Progenitor cell of endocrine pancreas (in vitro differentiated cells): ENCODE measurements around the gene CNGA4. TPM values are rescaled to one million over a fixed set of nuclear protein-coding genes. Genes with fewer than 3 reads are reported as not detected.

ENCODE experiments used
- DNase-seq: peaks from one replicate; pipeline ENCODE4 v3.0.0; 2021; ENCODE audit warnings: low spot score; ENCODE audit not compliant: unreplicated experiment
- H3K27ac Mint-ChIP-seq: 2 replicates; pipeline ENCODE4 v1.8.0; 2021; ENCODE audit warnings: mild to moderate bottlenecking, moderate library complexity, mixed read lengths
- H3K27me3 Mint-ChIP-seq: 2 replicates; pipeline ENCODE4 v1.8.0; 2021; ENCODE audit warnings: mixed read lengths
- H3K36me3 Mint-ChIP-seq: 2 replicates; pipeline ENCODE4 v1.8.0; 2022; ENCODE audit warnings: mixed read lengths; ENCODE audit not compliant: insufficient read depth
- H3K4me1 Mint-ChIP-seq: 2 replicates; pipeline ENCODE4 v1.8.0; 2021; ENCODE audit warnings: low read depth, mixed read lengths
- H3K4me3 Mint-ChIP-seq: 2 replicates; pipeline ENCODE4 v1.8.0; 2021; ENCODE audit warnings: low read depth, mild to moderate bottlenecking, moderate library complexity, mixed read lengths
- H3K9me3 Mint-ChIP-seq: 2 replicates; pipeline ENCODE4 v1.8.0; 2021; ENCODE audit warnings: low read depth, mixed read lengths
- total RNA-seq: library from RNA; stranded (reverse); gene quantifications from 2 replicates; pipeline ENCODE4 v1.2.1, GENCODE V29; 2021
- TF ChIP-seq, protein P1 (sequence below): fragments of 200-600 bp; sonication (generic); IDR thresholded peaks from one replicate; pipeline ENCODE4 v1.5.0; 2021; ENCODE audit warnings: antibody characterized with exemption, mild to moderate bottlenecking; ENCODE audit not compliant: unreplicated experiment

The CNGA4 gene
- total RNA-seq, 1 donor from 2014 or later, result 2.1 TPM

DNA sequence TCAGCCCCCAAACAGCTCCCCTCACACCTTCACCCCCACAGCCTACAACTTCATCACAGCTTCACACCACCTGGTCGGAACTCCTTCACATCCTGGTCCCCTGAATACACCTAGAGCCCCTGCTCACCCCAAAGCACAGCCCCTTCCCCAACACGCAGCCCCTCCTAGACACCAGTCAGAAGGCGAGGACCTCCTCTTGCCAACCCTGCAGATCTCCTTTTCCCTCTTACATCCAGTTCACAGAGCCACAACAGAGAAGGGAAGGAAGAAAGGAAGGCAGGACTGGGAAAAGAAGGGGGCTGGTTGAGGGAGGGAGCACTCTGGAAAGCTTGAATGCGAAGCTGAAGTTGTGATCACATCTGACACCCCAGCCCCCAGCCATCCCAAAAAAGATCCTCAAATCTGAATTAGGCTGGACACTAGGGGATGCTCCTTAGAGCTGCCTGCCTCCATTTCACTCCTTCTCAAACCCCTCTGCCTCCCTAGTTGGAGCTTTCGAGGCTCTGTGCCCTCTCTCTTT, 21.4 kb downstream of the CNGA4 start:
- TF ChIP-seq, protein P1, sequence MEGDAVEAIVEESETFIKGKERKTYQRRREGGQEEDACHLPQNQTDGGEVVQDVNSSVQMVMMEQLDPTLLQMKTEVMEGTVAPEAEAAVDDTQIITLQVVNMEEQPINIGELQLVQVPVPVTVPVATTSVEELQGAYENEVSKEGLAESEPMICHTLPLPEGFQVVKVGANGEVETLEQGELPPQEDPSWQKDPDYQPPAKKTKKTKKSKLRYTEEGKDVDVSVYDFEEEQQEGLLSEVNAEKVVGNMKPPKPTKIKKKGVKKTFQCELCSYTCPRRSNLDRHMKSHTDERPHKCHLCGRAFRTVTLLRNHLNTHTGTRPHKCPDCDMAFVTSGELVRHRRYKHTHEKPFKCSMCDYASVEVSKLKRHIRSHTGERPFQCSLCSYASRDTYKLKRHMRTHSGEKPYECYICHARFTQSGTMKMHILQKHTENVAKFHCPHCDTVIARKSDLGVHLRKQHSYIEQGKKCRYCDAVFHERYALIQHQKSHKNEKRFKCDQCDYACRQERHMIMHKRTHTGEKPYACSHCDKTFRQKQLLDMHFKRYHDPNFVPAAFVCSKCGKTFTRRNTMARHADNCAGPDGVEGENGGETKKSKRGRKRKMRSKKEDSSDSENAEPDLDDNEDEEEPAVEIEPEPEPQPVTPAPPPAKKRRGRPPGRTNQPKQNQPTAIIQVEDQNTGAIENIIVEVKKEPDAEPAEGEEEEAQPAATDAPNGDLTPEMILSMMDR, result no peak
- Mint-ChIP-seq H3K4me1 (no peaks in the 10 kb centered on the region), H3K9me3 (no peaks in the 10 kb centered on the region), H3K36me3 (no peaks in the 10 kb centered on the region), H3K27me3 (peaks cover 6% of the 10 kb centered on the region), H3K4me3 (no peak overlapping the region), H3K27ac (no peak overlapping the region)
- DNase-seq, result no peak

DNA sequence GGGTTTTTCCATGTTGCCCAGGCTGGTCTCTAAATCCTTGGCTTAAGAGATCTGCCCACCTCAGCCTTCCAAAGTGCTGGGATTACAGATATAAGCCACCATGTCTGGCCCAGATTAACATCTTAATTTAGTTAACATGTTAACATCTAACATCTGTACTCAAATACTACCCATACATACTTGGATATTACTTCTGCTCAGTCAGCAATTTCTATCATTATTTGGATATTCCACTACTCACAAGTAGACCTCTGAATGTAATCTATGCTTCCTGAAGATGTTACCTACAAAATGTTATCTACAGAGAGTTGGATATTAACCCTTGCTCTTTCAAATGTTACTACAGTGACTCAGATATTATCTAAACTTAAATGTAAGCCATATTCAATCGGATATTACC, 24.8 kb downstream of the CNGA4 start:
- Mint-ChIP-seq H3K27me3 (no peaks in the 10 kb centered on the region), H3K27ac (no peak overlapping the region), H3K9me3 (no peaks in the 10 kb centered on the region), H3K36me3 (no peaks in the 10 kb centered on the region), H3K4me1 (no peaks in the 10 kb centered on the region), H3K4me3 (no peak overlapping the region)
- TF ChIP-seq, protein P1, result no peak
- no peak for DNase-seq

DNA sequence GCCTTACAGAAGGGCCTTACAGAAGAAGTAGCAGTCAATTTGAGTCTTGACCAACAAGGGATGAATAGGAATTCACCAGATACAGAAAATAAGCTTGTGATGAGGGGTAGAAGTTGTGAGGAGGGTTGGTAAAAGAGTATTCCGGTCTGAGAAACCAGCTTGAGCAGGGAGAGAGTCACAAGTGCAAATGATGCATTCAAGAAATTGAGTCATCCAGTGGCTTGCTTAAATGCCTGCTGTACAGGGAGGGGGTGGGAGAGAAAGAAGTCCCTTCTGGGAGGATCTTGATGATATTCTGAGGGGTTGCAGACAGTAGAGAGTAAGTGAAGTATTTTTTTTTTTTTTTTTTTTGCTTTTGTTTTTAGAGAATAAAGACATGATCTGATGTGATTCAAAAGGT, 29.9 kb downstream of the CNGA4 start:
- no peaks in the 10 kb centered on the region for H3K4me1 Mint-ChIP-seq
- no peak for DNase-seq
- H3K9me3 Mint-ChIP-seq, result no peaks in the 10 kb centered on the region
- H3K36me3 Mint-ChIP-seq, result peaks cover 5% of the 10 kb centered on the region
- TF ChIP-seq, protein P1, result no peak
- H3K27ac Mint-ChIP-seq, result no peak overlapping the region
- no peaks in the 10 kb centered on the region for H3K27me3 Mint-ChIP-seq
- no peak overlapping the region for H3K4me3 Mint-ChIP-seq

DNA sequence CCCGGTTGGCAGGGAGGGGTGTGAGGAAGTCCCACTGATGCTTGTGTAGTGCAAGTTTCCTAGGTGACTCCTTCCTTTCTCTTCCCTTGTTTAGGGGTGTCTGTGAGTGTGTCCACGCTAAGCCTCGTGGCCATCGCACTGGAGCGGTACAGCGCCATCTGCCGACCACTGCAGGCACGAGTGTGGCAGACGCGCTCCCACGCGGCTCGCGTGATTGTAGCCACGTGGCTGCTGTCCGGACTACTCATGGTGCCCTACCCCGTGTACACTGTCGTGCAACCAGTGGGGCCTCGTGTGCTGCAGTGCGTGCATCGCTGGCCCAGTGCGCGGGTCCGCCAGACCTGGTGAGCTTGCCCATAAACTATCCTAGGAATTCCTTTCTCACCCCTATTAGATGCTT, 31.1 kb downstream of the CNGA4 start:
- H3K27me3 Mint-ChIP-seq, result no peaks in the 10 kb centered on the region
- TF ChIP-seq, protein P1, result no peak
- no peak overlapping the region for H3K27ac Mint-ChIP-seq
- no peaks in the 10 kb centered on the region for H3K4me1 Mint-ChIP-seq
- no peak overlapping the region for H3K4me3 Mint-ChIP-seq
- peaks cover 5% of the 10 kb centered on the region for H3K36me3 Mint-ChIP-seq
- H3K9me3 Mint-ChIP-seq, result no peaks in the 10 kb centered on the region
- DNase-seq, result no peak

DNA sequence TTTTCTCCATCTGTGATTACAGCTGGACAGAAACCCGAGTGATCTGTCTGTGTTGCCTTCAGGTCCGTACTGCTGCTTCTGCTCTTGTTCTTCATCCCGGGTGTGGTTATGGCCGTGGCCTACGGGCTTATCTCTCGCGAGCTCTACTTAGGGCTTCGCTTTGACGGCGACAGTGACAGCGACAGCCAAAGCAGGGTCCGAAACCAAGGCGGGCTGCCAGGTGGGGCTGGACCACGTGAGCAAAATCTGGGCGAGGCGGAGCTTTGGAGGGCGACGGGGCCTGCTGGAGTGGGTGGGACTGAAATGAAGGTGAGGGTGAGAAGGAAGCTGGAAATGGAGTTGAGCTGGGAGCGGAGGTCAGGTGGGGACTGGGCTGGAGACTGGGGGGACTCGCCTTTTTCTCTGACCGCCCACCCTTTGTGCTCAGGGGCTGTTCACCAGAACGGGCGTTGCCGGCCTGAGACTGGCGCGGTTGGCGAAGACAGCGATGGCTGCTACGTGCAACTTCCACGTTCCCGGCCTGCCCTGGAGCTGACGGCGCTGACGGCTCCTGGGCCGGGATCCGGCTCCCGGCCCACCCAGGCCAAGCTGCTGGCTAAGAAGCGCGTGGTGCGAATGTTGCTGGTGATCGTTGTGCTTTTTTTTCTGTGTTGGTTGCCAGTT, 31.8 kb downstream of the CNGA4 start:
- DNase-seq, result no peak
- TF ChIP-seq, protein P1, result no peak
- Mint-ChIP-seq H3K4me3 (no peak overlapping the region), H3K36me3 (peaks cover 5% of the 10 kb centered on the region), H3K27ac (no peak overlapping the region), H3K27me3 (no peaks in the 10 kb centered on the region), H3K9me3 (peaks cover under 1% of the 10 kb centered on the region), H3K4me1 (no peaks in the 10 kb centered on the region)
